Coronary artery (tissue), 2 donors: Measurements from ENCODE around the gene C1orf226.

Source experiments
- DNase-seq: peaks from one replicate; pipeline ENCODE4 v3.0.0-alpha.2; 2017; ENCODE audit warnings: low spot score
- H3K27ac ChIP-seq, 2 donors: fragments of 200-600 bp; sonication (generic); one replicate each; pipeline ENCODE4 v1.5.1; 2016 to 2019
- H3K4me3 ChIP-seq: fragments of 200-600 bp; sonication (generic); 2 replicates; pipeline ENCODE4 v1.5.1; 2016; ENCODE audit warnings: mild to moderate bottlenecking, moderate library complexity
- TF ChIP-seq, protein P1 (sequence below): fragments of 200-600 bp; sonication (generic); IDR thresholded peaks from one replicate; pipeline ENCODE4 v1.5.1; 2019; ENCODE audit warnings: antibody characterized with exemption

C1orf226 gene

DNA sequence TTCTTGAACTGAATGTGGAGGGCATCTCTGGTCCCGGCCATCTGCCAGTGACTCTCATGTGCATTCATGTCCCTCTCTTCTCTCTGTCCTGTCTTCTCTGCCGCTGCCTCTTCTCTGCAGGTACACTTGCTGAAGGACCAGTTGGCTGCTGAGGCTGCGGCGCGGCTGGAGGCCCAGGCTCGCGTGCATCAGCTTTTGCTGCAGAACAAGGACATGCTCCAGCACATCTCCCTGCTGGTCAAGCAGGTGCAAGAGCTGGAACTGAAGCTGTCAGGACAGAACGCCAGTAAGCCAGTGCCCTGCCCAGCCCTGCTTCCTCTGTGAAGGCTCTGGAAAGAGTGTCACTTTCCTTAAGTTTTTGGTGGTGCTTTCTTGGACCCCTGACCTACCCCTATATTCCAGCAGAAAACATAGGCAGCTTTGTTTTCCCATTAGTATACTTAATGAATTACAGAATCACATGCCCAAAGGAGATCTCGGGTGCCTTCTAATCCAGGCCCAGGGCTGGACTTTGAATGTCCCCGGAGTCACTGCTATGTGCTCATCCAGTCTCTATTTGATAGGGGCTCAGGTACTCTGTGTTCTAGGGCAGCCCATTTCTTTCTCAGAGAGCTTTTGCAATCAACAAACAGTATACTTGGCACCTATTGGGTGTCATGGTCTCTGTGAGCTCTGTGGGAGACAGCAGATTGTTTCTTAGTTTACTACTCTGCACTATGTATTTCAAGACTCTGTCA lies 16.1 kb upstream of the C1orf226 start:
- TF ChIP-seq, protein P1, sequence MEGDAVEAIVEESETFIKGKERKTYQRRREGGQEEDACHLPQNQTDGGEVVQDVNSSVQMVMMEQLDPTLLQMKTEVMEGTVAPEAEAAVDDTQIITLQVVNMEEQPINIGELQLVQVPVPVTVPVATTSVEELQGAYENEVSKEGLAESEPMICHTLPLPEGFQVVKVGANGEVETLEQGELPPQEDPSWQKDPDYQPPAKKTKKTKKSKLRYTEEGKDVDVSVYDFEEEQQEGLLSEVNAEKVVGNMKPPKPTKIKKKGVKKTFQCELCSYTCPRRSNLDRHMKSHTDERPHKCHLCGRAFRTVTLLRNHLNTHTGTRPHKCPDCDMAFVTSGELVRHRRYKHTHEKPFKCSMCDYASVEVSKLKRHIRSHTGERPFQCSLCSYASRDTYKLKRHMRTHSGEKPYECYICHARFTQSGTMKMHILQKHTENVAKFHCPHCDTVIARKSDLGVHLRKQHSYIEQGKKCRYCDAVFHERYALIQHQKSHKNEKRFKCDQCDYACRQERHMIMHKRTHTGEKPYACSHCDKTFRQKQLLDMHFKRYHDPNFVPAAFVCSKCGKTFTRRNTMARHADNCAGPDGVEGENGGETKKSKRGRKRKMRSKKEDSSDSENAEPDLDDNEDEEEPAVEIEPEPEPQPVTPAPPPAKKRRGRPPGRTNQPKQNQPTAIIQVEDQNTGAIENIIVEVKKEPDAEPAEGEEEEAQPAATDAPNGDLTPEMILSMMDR: no peak
- Histone ChIP-seq H3K4me3 (no peak overlapping the region), H3K27ac (no peak overlapping the region)
- DNase-seq: no peak

- TF ChIP-seq, protein P1: no peak
- Histone ChIP-seq H3K4me3 (no peak overlapping the region), H3K27ac (no peak overlapping the region)
- no peak for DNase-seq
Measured at GRCh38 chr1:162366149-162366548, 15.4 kb upstream of the C1orf226 start.

DNA sequence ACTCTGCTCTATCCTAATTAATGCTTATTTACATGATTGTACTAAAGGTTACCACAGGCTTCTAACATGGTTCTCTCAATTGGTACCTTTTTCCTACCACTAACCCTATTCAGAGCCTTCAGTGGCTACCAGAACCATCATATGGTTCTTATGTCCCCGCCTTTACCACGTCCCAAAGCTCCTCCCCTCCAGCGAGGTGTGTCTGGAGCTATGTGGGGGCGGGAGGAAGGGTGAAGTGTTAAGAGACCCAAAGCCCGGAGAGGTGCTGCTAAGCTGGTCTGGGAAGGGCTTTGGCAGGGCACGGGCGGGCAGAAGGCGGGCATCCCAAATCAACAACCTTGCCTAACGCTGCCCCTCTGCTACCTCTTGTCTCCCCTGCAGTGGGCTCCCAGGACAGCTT lies 14.9 kb upstream of the C1orf226 start:
- TF ChIP-seq, protein P1: no peak
- Histone ChIP-seq H3K4me3 (no peak overlapping the region), H3K27ac (no peak overlapping the region)
- DNase-seq: no peak

GRCh38 chr1:162367073-162367472 lies 14.5 kb upstream of the C1orf226 start:
- no peak for DNase-seq
- Histone ChIP-seq H3K4me3 (no peak overlapping the region), H3K27ac (no peak overlapping the region)
- TF ChIP-seq, protein P1: no peak

- TF ChIP-seq, protein P1: no peak
- Histone ChIP-seq H3K27ac (no peak overlapping the region), H3K4me3 (no peak overlapping the region)
- no peak for DNase-seq
Measured at GRCh38 chr1:162367772-162368171, 13.8 kb upstream of the C1orf226 start.

GRCh38 chr1:162368451-162368850 lies 13.1 kb upstream of the C1orf226 start:
- no peak overlapping the region for H3K27ac ChIP-seq
- no peak for DNase-seq
- TF ChIP-seq, protein P1: no peak
- H3K4me3 ChIP-seq: no peak overlapping the region

- no peak for DNase-seq
- TF ChIP-seq, protein P1: no peak
- no peak overlapping the region for H3K4me3 ChIP-seq
- H3K27ac ChIP-seq: no peak overlapping the region
Measured at GRCh38 chr1:162369571-162369970, 12.0 kb upstream of the C1orf226 start.
